ENCODE measurements around the gene NOP16.
A peak's percentile ranks its signal among the peaks of the same experiment; 100 is the strongest.

Gene NOP16

GRCh38 chr5:176386491-176386890, 1.9 kb downstream of the NOP16 start:
- no peak for DNase-seq (ENCODE audit: low read depth, low spot score)

GRCh38 chr5:176384991-176385390, 3.4 kb downstream of the NOP16 start:
- no peak for DNase-seq (ENCODE audit: low read depth, low spot score)

- DNase-seq (ENCODE audit: low read depth, low spot score) = no peak
Measured at GRCh38 chr5:176384366-176384930, 4.0 kb downstream of the NOP16 start.

- no peak for DNase-seq (ENCODE audit: low read depth, low spot score)
Measured at GRCh38 chr5:176383961-176384360, 4.4 kb downstream of the NOP16 start.

DNA sequence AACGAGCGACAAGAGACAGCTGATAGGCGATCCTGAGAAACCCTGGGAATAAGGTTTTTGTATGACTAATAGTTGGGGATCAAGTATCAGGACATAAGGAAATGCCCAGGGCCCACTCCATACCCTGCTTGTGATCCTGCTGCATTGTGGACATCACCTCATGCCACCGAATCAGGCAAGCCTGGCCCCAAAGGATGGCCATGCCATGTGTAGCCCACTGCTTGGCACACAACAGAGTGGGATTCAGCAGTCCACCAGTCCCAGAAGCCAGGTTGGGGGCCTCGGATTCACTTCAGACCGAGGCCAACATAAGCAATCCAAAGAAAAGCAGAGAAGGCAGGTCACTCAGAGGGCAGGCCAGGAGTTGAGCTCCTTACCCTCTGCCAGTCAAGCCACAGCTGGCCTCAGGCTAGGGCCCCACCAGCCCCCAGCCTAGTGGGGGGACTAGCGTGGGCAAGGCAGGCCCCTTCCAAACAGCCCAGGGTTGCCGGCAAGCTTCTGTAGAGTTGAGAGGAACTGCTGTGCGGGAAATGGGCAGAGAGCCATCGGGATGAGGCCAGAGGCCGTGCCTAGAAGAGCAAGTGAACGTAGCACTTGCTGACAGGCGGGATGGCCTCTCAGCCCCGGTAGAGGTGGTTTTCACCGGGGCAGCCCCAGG, 5.0 kb downstream of the NOP16 start:
- DNase-seq (ENCODE audit: low read depth, low spot score) = no peak

- DNase-seq (ENCODE audit: low read depth, low spot score) = no peak
Measured at GRCh38 chr5:176382721-176383120, 5.7 kb downstream of the NOP16 start.

DNA sequence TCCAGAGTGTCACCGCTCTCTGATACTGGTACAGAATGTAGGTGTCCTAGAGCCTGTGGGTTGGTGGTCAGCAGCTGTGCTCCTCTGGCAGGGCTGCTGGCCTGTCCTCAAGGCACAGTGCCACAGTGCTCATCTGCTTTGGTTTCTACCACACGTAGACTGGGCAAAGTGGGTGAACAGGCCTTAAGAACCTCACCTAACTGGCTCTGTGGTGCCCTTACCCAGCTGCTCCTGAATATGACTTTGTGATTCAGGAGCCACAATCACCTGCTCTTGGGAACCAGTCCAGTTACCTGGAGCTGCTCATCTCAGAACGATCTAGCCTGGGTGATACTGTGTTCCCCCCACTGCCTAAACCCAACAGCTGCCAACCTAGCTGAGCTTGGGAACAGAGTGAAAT, 6.4 kb downstream of the NOP16 start:
- DNase-seq (ENCODE audit: low read depth, low spot score) = no peak

GRCh38 chr5:176381423-176381822, 7.0 kb downstream of the NOP16 start:
- no peak for DNase-seq (ENCODE audit: low read depth, low spot score)

- DNase-seq (ENCODE audit: low read depth, low spot score) = no peak
Measured at GRCh38 chr5:176379881-176380280, 8.5 kb downstream of the NOP16 start.

GRCh38 chr5:176373100-176373818, 15.1 kb downstream of the NOP16 start:
- DNase-seq (ENCODE audit: low read depth, low spot score) = no peak

DNA sequence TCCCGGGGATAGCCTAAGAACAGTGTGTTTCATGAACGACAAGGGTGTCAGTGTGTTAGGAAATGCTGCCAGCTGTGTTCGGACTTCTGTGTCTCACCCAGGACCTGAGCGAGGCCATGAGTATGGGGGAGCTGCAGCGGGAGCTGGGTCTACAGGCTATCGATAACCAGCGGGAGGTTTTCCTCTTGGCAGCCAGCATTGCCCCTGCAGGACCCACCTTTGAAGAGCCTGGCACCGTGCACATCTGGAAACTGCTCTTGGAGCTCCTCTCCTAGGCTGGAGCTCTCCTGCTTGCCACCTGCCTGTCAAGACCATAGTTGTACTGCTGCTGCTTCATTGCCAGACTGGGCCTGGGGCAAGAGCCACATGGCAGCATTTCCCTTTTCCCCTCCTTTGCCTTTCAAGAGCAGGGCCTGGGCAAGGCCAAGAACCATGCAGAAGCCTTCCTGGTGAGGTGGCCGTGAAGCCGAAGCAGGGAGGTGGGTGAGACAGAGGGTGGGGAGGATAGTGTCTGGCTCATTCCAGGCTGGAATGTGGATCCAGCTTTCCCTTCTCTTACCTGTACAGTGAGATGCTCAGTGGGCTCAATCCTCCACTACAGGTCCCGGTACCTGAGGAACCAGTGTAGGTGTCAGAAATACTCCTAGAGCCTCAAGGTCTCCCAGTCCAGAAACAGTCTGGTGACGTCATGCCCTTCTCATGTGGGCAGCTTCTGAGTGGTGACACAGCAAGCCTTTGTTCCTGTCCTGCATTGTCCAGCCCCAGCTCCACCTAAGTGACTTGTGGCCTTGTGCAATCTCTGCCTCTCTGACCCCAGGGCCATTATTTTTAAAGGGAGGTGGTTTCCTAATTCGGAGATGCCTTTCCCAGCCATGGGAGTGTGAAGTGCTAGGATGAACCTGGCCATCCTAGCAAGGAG, 16.5 kb downstream of the NOP16 start:
- DNase-seq (ENCODE audit: low read depth, low spot score) = no peak

DNA sequence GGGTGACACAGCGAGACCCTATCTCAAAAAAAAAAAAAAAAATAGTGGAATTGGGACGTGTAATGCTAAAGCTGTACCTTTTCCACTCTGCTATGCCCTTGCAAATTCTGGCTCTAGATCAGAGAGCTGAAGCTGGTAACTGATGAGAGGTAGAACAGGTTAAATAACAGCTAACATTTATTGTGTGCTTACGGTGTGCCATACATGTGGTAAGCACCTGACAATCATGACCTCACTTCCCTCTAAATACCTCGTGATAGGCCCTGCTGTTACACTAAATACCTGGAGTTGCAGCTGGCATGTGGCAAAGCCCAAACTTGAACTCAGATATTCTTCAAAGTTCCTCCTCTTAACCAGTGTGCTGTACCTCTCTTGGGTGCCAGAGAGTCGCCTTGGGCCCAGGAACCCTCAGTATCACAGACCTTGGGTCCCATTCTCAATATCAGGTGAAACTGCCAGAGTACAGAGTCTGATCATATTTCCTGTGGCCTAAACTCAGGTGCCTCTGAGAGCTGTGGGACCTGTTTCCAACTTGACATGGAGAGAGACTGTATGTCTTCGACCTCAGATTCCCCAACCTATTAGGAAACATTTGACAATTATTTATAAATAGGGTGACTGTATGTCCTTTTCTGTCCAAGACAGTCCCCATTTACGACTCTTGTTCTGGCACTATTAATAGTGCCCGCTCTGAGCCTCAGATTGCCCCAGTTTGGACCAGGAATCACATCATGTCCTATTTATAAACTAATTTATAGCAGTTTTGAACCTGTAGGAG, 18.3 kb downstream of the NOP16 start:
- no peak for DNase-seq (ENCODE audit: low read depth, low spot score)

GRCh38 chr5:176368726-176369125, 19.7 kb downstream of the NOP16 start:
- DNase-seq (ENCODE audit: low read depth, low spot score) = no peak

DNA sequence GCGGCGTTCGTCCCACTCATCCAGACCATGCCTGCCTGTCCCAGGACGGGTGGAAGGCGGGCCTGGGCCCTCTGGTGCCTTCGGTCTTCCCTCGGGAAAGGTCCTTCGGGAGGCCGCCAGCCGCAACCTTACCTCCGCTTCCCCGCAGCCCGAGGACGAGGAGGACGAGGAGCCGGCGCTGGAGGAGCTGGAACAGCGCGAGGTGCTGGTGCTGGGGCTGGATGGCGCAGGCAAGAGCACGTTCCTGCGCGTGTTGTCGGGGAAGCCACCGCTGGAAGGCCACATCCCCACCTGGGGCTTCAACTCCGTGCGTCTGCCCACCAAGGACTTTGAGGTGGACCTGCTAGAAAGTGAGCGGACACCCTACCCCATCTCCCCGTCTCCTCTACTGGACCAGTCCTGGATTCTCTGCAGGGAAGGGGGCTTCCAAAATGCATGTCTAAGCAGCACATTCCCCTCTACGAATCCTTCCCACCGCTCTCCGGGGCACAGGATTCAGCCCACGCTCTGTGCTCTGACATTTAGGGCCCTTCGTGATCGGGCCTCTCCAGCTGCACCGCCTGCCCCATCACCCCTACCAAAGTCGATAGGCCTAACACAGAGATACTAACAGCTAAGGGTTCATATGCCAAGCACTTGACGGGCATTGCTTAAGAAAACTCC, 22.0 kb downstream of the NOP16 start:
- no peak for DNase-seq (ENCODE audit: low read depth, low spot score)

GRCh38 chr5:176365351-176366231, 22.8 kb downstream of the NOP16 start, which contains the start of gene ARL10:
ARL10 (plus strand) TSS chr5:176365487; CDS start chr5:176365564, 77 bp downstream.
- DNase-seq (ENCODE audit: low read depth, low spot score) = no peak

GRCh38 chr5:176364765-176365350, 23.5 kb downstream of the NOP16 start:
- no peak for DNase-seq (ENCODE audit: low read depth, low spot score)

- DNase-seq (ENCODE audit: low read depth, low spot score) = no peak
Measured at GRCh38 chr5:176362233-176362490, 26.2 kb downstream of the NOP16 start.

DNA sequence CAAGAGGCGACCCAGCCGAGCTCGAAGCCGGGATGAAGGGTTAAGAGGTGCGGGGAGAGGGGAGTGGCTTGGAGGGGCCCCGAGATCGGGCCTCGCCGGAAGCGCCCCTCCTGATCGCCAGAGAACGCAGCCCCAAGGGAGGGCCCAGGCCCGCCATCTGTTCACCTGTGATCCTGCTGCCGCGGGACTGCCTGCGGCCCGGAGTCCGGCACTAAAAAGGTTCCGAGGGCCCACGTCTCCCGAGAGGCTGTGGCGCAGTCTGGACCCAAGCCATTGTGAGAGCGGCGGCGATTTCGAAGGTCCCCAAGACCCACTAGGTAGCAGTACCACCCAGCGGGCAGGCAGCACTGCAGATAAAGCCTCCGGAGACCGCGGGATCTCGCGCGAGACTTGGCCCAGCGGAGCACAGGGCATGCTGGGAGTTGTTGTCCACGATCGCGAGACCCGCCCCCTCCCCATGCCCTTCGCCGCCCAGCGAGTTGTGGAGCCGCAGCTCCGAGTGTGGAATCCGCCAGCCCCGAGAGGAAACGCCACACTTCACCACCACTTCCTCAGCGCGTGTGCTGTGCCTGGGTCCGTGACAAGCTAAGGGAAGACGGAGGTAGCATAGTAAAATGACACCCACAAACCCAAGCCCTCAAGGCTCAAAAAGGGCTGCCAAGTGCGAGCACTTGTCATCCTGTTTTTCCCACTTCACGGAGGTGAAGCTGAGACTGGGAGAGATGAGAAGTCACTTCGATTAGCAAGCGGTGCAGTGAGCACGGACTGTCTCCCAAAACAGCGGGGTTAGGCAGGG, 26.8 kb downstream of the NOP16 start, which contains the start of gene KIAA1191:
TSS of gene KIAA1191 (minus strand) at position 328 of the 796 bp plus-strand sequence. CDS start 2,256 bp downstream, outside the sequence.
- DNase-seq (ENCODE audit: low read depth, low spot score) = peak; percentile 57

Measured in iPS DF 19.7 (cell line).